Inferior parietal cortex (tissue), 1 donor: Measurements from ENCODE around the gene IFNL3.

Experiments
- DNase-seq: peaks from one replicate; pipeline ENCODE4 v3.0.0-alpha.2; 2016; ENCODE audit errors: extremely low spot score

The IFNL3 gene

GRCh38 chr19:39193803-39194202 lies 51.0 kb downstream of the IFNL3 start:
- no peak for DNase-seq
